SU-DHL-6 (cell line): ENCODE data around the gene ITPR2.

ENCODE experiments used
- EZH2phosphoT487 ChIP-seq: fragments of 200-600 bp; sonication (generic), shearing (Covaris generic); conservative IDR thresholded peaks from 2 replicates; pipeline ENCODE4 v1.6.1; 2018; ENCODE audit warnings: mild to moderate bottlenecking, antibody characterized with exemption, low read length, moderate library complexity, mixed read lengths
- TF ChIP-seq, protein P1 (sequence below): fragments of 200-600 bp; sonication (generic); IDR thresholded peaks from one replicate; pipeline ENCODE4 v1.5.1; 2017; ENCODE audit warnings: antibody characterized with exemption, mild to moderate bottlenecking, low read length, moderate library complexity; ENCODE audit not compliant: insufficient read depth, poor library complexity, severe bottlenecking

DNA sequence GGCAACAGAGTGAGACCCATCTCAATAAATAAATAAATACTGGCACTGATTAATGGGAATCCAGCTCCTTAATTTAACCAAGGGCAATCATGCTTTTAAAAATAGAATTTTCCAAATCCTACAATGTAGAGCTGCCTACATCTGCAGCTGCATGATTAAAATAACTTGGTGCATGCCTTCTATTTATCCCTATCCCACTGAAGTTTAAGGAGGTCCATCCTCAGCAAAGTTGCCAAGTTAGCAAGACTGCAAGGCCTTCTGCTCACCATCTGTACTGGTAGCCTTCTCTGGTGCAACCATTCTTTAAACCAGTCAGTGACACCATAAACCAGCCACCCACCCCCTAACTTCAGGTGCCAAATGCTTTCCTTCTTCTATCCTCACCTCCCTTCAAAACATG is 226.1 kb downstream of the ITPR2 start:
- TF ChIP-seq, protein P1, sequence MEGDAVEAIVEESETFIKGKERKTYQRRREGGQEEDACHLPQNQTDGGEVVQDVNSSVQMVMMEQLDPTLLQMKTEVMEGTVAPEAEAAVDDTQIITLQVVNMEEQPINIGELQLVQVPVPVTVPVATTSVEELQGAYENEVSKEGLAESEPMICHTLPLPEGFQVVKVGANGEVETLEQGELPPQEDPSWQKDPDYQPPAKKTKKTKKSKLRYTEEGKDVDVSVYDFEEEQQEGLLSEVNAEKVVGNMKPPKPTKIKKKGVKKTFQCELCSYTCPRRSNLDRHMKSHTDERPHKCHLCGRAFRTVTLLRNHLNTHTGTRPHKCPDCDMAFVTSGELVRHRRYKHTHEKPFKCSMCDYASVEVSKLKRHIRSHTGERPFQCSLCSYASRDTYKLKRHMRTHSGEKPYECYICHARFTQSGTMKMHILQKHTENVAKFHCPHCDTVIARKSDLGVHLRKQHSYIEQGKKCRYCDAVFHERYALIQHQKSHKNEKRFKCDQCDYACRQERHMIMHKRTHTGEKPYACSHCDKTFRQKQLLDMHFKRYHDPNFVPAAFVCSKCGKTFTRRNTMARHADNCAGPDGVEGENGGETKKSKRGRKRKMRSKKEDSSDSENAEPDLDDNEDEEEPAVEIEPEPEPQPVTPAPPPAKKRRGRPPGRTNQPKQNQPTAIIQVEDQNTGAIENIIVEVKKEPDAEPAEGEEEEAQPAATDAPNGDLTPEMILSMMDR = no peak
- TF ChIP-seq EZH2phosphoT487 = no peak
